Measurements from ENCODE around the gene GPR26. TPM values are rescaled to one million over a fixed set of nuclear protein-coding genes. Genes with fewer than 3 reads are reported as not detected.

The GPR26 gene
- total RNA-seq, 4 donors from 2014 or later, result not detected

DNA sequence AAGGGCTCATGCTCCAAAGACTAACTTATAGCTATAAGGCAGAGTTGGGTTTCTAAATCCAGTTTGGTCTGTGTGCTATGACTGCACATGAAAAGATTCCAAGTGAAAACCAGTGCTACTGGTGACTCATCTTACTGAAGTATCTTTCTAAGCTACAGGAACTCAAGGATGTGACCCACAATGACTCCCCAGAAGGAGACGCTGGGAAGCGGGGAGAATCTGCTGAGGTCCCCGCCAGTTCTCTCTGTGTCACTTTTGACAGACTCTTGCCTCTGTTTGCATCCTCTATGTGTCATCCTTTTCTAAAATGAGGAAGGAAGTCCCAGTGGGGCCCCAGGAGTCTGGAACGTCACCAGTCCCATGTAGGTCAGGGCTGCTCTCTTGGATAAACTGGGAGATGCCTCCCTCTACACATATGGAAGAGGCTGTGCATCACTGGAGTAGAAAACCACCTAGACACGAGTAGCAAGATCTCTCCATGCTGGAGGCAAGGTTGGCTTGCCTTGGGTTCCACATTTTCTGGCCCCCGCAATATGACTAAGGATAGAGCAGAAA is 28.8 kb upstream of the GPR26 start:
- peaks cover 22% of the 10 kb centered on the region for H3K27me3 ChIP-seq
- TF ChIP-seq EP300 (IDR thresholded peaks at IDR 0.05), result no peak
- no peak for TF ChIP-seq POLR2AphosphoS5 (IDR thresholded peaks at IDR 0.05)
- no peak for TF ChIP-seq POLR2A (IDR thresholded peaks at IDR 0.05)
- TF ChIP-seq, protein P1, sequence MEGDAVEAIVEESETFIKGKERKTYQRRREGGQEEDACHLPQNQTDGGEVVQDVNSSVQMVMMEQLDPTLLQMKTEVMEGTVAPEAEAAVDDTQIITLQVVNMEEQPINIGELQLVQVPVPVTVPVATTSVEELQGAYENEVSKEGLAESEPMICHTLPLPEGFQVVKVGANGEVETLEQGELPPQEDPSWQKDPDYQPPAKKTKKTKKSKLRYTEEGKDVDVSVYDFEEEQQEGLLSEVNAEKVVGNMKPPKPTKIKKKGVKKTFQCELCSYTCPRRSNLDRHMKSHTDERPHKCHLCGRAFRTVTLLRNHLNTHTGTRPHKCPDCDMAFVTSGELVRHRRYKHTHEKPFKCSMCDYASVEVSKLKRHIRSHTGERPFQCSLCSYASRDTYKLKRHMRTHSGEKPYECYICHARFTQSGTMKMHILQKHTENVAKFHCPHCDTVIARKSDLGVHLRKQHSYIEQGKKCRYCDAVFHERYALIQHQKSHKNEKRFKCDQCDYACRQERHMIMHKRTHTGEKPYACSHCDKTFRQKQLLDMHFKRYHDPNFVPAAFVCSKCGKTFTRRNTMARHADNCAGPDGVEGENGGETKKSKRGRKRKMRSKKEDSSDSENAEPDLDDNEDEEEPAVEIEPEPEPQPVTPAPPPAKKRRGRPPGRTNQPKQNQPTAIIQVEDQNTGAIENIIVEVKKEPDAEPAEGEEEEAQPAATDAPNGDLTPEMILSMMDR (IDR thresholded peaks at IDR 0.05), result no peak
- no peaks in the 10 kb centered on the region for H3K36me3 ChIP-seq
- no peak overlapping the region for H3K4me3 ChIP-seq
- H3K4me1 ChIP-seq, result no peaks in the 10 kb centered on the region
- H3K9me3 ChIP-seq, result no peaks in the 10 kb centered on the region
- DNase-seq (ENCODE audit: low spot score in 2 of 2), result peak in 1 of 2 donors; percentile 16
- 60% methylated on average over 6 of the region's 6 CpGs for WGBS
- no peak overlapping the region for H3K27ac ChIP-seq

DNA sequence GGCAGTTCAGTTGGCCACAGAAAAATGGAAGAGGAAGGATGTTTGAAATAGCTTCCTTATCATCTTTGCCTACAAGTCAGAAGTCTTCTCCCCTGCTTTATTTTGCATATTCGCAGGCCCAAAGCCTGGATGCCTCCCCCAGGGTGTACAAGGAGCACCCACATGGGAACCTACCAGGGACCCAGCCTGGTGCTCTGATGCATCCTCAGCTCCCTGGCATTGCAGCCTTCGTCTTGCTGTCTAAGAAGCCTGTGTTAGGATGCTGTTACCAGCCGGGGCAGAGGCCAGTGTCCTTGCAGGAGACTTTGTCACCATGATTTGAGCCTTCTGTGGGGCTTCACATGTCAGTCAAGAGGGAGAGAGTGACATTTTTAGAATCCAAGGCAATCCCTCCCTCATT is 27.0 kb upstream of the GPR26 start:
- TF ChIP-seq, protein P1 (IDR thresholded peaks at IDR 0.05), result no peak
- TF ChIP-seq POLR2AphosphoS5 (IDR thresholded peaks at IDR 0.05) (no peak), POLR2A (IDR thresholded peaks at IDR 0.05) (no peak), EP300 (IDR thresholded peaks at IDR 0.05) (no peak)
- peaks cover 26% of the 10 kb centered on the region for H3K27me3 ChIP-seq
- WGBS, result 98% methylated on average over 3 of the region's 3 CpGs
- DNase-seq (ENCODE audit: low spot score in 2 of 2), result peak in 1 of 2 donors; percentile 9
- no peaks in the 10 kb centered on the region for H3K36me3 ChIP-seq
- no peak overlapping the region for H3K4me3 ChIP-seq
- no peak overlapping the region for H3K27ac ChIP-seq
- H3K4me1 ChIP-seq, result no peaks in the 10 kb centered on the region
- no peaks in the 10 kb centered on the region for H3K9me3 ChIP-seq

DNA sequence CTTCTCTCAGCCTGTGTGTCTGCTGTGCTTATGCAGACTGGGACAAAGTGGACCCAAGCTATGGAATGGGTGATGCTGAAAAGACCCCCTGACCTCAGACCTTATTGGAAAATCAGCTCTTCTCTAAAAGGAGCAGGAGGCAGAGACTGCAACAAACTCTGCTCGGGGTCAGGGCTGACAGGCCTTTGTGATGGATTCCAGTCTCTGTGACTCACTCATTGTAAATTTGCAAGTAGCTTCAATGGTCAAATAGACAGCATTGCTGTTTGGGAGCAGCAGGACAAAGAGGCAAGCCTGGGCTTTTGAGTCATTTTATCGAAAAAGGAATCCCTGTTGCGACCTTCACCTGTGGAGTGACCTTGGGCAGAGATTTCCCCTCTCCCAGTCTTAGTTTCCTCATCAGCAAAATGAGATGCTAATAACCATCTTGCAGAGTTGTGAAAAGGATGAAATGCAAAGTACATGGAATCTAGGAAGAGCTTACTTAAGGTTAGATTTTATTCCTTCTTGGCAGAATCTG is 26.1 kb upstream of the GPR26 start:
- 56% methylated on average over 3 of the region's 3 CpGs for WGBS
- TF ChIP-seq, protein P1 (IDR thresholded peaks at IDR 0.05), result no peak
- no peak for TF ChIP-seq POLR2A (IDR thresholded peaks at IDR 0.05)
- Histone ChIP-seq H3K4me1 (no peaks in the 10 kb centered on the region), H3K4me3 (no peak overlapping the region), H3K9me3 (no peaks in the 10 kb centered on the region), H3K27ac (no peak overlapping the region), H3K27me3 (peaks cover 32% of the 10 kb centered on the region), H3K36me3 (no peaks in the 10 kb centered on the region)
- peak in 1 of 2 donors; percentile 32 for DNase-seq (ENCODE audit: low spot score in 2 of 2)

DNA sequence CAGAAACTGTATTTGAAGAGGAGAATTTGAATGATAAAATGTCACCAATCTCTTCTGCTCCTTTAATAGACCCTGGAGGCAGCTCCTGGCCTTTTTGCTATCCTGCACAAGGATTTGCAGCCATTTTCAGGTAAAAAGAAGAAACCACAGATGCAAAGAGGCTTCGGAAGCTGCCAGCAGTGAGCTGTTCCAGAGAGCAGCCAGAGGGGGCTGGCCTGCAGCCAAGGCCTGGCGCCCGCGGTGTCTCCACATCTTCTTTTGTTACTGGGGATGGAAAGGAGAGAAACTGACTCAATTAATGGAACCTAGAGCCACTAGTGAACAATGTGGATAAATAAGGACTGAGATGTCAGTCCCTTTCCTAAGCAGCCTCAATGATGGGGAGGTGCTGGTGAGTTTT is 23.9 kb upstream of the GPR26 start:
- WGBS, result 19% methylated on average over 4 of the region's 4 CpGs
- Histone ChIP-seq H3K4me3 (no peak overlapping the region), H3K4me1 (no peaks in the 10 kb centered on the region), H3K9me3 (no peaks in the 10 kb centered on the region), H3K27me3 (peaks cover 44% of the 10 kb centered on the region), H3K36me3 (no peaks in the 10 kb centered on the region), H3K27ac (no peak overlapping the region)
- TF ChIP-seq, protein P1 (IDR thresholded peaks at IDR 0.05), result no peak
- TF ChIP-seq POLR2AphosphoS5 (IDR thresholded peaks at IDR 0.05) (no peak), EP300 (IDR thresholded peaks at IDR 0.05) (no peak), POLR2A (IDR thresholded peaks at IDR 0.05) (no peak)
- DNase-seq (ENCODE audit: low spot score in 2 of 2), result peak in 1 of 2 donors; percentile 23

DNA sequence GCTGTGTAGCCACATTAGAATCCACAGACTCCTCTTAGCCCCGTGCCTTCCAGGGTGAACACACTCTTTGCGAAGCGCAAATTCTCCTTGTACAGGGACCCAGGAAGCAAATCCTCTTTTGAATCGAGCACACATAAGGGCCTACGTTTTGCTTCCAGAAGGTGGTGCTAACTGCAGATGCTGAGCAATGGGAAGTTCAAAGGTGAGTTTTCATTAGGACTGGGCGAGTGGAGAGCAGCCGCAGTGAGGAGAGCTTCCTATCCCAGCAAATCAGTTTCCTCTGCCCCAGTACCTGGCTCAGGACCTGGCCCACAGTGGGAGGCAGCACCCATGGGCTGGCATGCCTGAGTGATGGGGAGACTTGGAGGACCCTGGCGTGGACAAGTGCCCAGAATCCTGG is 23.5 kb upstream of the GPR26 start:
- Histone ChIP-seq H3K9me3 (no peaks in the 10 kb centered on the region), H3K4me3 (no peak overlapping the region), H3K27me3 (peaks cover 43% of the 10 kb centered on the region), H3K36me3 (no peaks in the 10 kb centered on the region), H3K4me1 (no peaks in the 10 kb centered on the region), H3K27ac (no peak overlapping the region)
- WGBS, result 68% methylated on average over 6 of the region's 8 CpGs
- no peak for TF ChIP-seq POLR2A (IDR thresholded peaks at IDR 0.05)
- TF ChIP-seq, protein P1 (IDR thresholded peaks at IDR 0.05), result no peak
- TF ChIP-seq POLR2AphosphoS5 (IDR thresholded peaks at IDR 0.05), result no peak
- TF ChIP-seq EP300 (IDR thresholded peaks at IDR 0.05), result no peak
- DNase-seq (ENCODE audit: low spot score in 2 of 2), result peak in 1 of 2 donors; percentile 34

Data from suprapubic skin (tissue), 4 donors.